Activated CD8-positive, alpha-beta memory T cell treated with anti-CD3 and anti-CD28 coated beads for 36 hours (primary cell): Measurements from ENCODE around the gene ABR. TPM values are rescaled to one million over a fixed set of nuclear protein-coding genes. Genes with fewer than 3 reads are reported as not detected.

Experiments used
- CTCF ChIA-PET: fragments of 350-600 bp; sonication (Branson Sonifier 250); formaldehyde crosslinking; loops from one replicate; lab custom pipeline; 2021; ENCODE audit warnings: antibody characterized with exemption; lab: Charles Lee
- POLR2A ChIA-PET: fragments of 350-600 bp; sonication (Branson Sonifier 250); formaldehyde crosslinking; loops from one replicate; lab custom pipeline; 2021; ENCODE audit warnings: antibody characterized with exemption; lab: Charles Lee
- total RNA-seq, 2 experiments: library from RNA; stranded (reverse); gene quantifications; one replicate each; pipeline ENCODE4 v1.2.3, GENCODE V29; 2021

Gene ABR
- total RNA-seq, 2 experiments from 2014 or later: 52.5 to 56.2 TPM

DNA sequence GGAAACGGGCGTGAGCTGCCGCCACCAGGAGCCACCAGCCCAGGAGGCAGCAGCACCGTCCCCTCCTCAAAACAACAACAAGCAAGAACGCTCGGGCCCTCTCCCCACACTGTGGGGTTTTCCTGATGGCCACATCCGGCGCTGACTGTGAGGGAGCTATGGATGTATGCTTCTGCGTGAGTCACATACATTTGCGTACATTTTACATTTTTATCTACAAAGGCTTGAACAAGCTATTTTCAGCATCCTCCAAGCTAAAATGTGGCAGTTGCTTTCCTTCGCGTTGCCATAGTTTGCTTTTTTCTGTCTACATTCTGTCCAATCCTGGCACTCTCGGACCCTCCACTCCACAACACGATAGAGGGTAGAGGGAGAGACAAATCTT, 2.0 kb upstream of the ABR start:
- ChIA-PET POLR2A (no interaction called here), CTCF (interaction anchor here (2.0 to 3.3 kb wide), 2 partner anchors 59 to 124 kb away, joined by 4 to 17 read pairs; no protein-coding TSS in a partner anchor)

DNA sequence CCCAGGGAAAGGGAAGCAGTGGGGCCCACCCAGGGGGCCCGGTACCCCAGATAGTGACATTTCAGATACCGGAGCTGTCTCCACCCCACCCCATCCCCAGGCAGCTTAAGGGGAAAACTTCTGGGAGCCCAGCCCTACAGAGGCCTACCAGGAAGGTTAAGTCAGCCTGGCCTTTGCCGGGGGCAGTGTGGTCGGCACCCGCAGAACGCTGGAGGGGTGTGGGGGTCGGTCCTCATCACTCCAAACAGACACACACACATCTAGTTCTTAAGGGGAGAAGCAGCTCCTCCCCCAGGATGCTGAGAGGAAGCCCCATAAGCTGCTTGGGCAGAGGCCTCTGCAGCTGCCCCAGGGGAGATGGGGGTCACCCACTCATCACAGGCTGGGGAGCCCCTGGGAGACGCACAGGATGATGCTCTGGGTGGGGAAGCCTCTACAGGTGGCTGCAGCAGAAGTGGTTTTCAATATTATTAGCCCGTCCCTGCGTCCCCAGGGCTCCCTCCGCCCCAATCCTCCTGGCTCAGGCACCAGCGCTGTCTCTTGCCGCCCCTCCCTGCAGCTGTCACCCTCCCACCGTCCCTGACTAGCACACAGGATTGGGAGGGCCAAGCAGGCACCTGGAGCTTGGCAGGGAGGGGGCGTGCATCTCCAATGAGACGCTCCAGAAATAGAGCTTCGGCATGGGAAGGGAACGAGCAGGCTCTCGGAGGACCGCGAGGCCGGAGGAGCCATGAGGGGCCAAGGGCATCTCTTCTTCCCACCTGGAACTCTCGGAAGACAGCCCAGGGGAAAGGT, 1.4 kb upstream of the ABR start:
- ChIA-PET CTCF (interaction anchor here (2.0 to 3.3 kb wide), 2 partner anchors 59 to 123 kb away, joined by 4 to 17 read pairs; no protein-coding TSS in a partner anchor), POLR2A (no interaction called here)

DNA sequence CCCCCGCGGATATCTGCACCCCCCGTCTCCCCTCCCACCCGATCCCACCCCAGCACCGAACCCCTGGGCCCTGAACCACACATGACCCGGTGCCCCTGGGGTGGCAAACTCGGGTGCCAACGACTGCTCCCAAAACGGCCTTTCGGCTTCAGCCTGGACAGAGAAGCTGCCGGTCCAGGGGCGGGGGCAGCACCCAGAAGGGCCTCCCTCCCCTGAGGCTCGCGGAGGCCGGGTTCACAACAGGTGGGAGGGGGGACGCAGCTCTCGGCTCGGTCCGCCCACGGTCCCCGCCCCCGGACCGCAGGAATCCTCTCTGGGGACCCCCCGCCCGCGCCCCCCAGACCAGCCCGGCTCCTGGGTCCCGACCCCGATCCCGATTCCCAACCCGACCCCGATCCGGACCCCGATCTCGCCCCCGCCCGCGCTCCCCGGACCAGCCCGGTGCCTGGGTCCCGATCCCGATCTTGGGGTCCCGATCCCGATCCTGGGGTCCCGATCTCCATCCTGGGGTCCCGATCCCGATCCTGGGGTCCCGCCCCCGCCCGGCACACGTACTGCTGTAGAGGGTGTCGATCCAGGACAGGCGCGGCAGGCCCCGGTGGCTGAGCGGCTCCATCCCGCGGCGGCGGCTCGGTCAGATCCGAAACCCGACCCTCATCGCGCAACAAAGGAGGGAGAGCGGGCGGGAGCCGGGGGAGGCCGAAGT, 516 bp downstream of the ABR start:
- ChIA-PET POLR2A (interaction anchor here (1.2 kb wide), 1 partner anchor 19 kb away, joined by 6 read pairs; no protein-coding TSS in a partner anchor), CTCF (interaction anchor here (0.6 to 1.7 kb wide), 3 partner anchors 8 to 116 kb away, joined by 3 to 6 read pairs (median 3); no protein-coding TSS in a partner anchor)

DNA sequence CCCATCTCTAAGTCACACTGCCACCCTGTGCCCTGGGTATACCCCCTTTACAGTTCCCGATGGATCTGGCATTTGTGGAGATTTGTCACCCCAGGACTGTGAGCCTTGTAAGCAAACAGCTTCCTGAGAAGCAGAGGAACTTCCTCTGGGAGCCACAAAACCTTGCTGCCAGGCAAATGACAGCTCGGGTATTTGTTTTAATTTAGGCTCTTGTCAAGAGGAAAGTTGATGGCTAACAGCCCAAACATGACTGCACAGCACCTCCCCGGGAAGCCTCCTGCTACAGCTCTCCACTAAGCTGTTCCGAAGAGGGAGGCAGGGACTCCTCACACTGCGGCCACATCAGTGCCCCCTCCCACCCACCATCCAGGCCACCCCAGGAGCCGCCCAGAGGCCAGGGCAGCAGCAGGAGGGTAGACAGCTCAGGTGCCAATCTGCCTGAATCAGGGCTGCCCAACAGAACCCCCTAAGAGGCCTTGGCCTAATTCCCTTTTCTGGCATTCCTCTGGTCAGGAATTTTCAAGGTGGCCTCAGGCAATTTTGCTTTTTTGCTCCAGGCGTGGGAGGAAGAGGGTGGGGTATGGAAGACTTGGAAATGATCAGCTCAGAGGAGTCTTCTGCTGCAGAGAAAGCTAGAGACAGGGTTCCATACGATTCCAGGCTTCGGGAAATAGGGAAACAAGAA, 2.6 kb downstream of the ABR start:
- ChIA-PET CTCF (interaction anchor here (0.6 to 1.7 kb wide), 2 partner anchors 10 to 178 kb away, joined by 3 to 6 read pairs; no protein-coding TSS in a partner anchor), POLR2A (no interaction called here)

DNA sequence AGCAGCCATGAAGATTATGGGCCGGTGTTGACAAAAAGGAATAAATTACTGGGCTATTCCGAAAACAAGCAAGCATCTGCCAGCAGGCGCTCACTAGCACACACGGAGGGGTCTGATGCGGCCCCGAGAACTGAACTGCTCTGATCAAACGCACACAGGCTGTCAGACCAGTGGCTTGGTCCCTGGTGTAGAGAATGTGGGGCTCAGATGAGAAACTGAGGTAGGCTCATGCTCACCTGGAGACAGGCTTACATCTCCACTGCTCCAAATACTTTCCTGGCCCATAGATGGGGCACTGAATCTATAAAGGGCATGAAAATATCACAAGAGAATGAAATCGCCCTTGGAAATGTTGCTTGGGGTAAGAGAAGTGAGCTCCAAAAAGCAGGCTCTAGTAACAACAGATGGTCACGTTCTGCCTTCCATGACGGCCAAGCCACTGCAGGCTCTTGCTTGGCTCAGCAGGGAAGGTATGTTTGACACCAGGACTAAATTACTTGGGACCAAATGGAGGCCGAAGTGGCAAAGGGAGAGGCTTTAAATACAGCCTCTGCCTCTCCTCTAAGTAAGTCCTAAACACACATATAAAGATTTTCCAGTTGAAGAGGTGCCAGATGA, 5.4 kb downstream of the ABR start:
- ChIA-PET POLR2A (no interaction called here), CTCF (interaction anchor here (1.7 kb wide), 1 partner anchor 13 kb away, joined by 5 read pairs; no protein-coding TSS in a partner anchor)

DNA sequence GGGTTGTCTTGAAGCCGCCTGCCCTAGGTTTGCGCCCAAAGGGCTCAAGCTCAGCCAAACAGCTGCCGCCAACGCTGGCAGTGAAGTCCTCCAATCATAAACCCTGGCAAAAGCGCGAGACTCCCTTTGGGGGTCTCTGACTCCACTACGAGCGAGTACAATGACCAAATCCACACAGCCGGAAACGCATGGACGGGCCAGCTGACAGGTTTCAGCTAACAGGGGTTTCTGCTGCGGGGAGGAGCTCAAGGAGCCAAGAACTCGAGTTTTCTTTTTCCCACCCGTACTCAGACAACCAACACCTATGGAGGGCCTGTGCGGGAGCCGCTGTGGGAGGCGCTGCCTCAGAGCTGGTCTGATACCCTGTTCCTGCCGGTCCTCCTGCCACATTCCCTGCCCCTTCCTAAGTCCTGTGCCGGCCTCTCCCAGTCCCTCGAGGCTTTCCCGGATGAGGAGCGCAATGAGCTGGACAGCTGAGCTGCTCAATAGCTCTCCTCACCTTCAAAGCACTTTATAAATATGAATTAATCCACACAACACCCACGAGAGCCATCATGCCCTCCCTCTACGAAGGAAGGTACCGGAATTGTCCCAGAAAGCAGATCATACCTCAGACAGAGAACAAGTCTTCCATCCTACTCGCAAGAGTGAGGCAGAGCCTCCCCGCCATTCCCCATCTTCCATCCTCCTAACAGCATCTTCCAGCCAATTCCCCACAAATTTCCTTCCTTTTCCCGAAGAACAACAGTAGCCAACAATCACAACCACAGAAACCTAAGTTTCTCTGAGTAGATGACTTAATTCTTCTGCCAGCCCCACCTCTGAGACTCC, 6.1 kb downstream of the ABR start:
- CTCF ChIA-PET: interaction anchor here (1.7 kb wide), 1 partner anchor 14 kb away, joined by 5 read pairs; no protein-coding TSS in a partner anchor
- POLR2A ChIA-PET: no interaction called here

DNA sequence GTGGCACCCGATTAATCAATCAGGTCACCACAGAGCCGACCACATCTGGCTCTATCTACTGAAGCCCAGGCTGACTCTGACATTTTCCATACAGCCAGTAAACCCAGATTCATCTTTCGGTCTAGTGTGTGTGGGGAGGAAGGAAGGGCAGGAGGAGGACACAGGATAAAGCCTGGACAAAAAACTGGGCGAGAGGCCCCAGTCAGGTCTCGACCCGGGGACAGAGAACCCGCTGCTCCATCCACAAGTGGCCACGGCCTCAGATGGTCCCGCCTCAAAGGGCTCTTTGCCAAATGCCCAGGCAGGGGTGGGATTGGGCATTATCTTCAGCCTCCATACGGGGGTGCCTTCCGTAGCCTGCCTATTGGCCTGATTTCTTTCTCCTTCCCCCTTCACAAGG, 7.8 kb downstream of the ABR start:
- CTCF ChIA-PET: no interaction called here
- POLR2A ChIA-PET: no interaction called here

DNA sequence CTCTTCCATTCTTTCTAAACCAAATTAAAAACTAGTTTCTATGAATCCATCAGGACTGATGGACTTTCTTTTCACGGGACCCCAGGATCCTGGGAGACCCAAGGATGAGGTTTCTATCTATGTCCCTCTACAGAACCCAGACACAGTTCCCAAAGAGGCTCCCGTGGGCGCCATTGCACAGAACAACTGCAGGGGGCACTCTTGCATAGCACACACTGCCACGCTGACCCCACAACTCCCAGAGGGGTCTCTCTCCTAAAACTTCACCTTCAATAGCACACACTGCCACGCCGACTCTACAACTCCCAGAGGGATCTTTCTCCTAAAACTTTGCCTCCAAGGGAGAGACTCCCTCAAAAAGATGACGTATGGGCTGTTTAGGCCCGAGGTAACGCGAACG, 9.0 kb downstream of the ABR start:
- ChIA-PET POLR2A (no interaction called here), CTCF (no interaction called here)

DNA sequence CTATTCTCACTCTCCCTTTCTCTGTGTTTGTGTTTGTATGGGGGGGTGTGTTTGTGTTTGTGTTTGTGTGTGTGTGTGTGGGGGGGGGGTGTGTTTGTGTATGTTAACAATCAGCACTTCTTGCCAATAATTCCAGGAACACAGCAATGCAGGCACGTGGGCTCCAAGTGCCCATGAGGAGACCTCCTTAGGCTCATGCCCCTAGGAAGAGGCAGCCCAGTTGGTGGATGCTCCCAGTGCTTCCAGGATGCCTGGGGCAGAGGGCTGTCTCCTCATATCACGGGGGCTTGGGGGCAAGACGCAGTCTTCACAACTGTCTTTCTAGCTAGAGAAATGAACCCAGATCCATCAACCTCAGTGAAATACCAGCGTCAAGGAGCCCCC, 9.9 kb downstream of the ABR start:
- CTCF ChIA-PET: no interaction called here
- POLR2A ChIA-PET: no interaction called here

DNA sequence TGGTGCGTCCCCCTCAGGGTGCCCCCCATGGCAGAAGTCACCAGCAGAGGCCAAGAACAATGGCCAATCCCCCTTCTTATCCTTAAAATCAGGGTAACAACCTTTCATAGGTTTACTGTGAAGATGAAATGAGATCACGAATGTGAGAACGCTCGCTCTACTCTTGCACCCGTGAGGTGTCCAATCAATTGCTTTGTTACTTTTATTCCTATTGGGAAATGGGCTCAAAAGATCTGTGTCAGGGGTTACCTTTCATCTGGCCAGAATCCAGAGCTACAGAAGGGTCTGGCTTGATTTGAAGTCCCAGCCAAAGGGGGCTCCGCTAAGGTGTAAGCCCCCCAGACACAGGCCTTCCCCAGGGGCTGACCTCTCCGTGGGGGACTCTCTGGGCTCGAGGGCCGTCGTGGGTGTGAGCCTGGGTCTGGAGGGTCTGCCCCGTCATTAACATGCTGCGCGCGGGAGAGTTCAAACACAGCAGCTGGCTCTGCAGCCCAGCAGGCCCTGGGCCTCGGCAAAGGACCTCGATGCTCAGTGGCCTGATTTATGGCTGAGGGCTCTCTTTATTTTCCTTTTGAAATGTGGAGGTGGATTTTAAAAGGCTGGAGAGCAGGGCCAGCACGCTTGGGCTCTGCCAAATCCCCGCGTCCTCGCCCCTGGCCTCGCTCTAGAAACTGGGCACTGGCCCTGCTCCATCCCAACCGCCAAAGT, 10.4 kb downstream of the ABR start:
- ChIA-PET POLR2A (no interaction called here), CTCF (no interaction called here)

DNA sequence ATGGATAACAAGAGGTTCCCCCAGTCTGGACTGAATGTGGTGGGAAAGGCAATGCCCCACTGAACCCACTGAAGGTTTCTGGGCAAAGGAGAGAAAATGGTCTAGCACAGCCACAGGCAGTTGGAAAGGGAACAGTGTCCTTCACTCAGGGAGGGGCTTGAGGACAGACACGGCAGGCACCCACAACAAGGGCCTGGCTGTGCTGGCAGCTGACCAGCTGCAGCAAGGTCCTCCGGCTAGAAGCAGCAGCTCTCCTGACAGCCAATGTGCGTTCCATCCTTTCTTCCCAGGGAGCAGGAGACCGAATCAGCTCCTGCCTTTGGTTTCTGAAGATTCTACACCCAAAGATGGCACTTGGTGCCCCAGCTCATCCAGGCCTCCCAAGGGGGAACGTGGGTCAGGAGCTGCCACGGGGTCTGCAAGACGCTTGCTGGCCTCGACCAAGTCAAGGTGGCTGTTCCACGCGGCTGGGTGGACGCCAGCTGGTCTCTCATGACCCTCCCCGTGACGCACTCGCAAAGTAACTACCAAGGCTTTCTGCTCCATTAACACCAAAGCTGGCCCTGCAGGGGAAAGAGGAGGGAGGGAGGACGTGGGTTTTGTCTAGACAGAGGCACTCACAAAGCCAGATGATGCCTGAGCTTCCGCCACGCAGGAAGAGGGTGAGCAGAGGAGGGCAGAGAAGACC, 11.1 kb downstream of the ABR start:
- POLR2A ChIA-PET: no interaction called here
- CTCF ChIA-PET: no interaction called here

DNA sequence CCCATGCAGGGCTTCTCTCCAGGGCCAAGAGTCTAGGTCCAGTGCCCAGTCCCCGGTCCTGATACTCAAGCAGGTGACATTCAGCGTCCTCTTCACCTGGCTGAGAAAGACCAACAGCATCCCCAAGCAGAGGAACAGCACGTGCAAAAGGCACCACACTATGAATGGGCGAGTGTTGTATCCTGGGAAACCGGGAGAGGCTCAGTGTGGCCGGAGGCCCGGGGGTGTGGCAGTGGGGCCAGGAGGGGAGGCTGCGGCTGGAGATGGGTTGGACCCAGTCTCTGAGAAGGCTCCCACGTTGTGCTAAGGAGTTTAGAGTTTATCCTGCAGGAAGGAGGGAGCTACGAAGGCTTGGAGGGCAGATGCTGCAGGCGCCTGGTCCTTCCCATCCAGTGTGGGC, 13.5 kb downstream of the ABR start:
- ChIA-PET POLR2A (no interaction called here), CTCF (no interaction called here)

DNA sequence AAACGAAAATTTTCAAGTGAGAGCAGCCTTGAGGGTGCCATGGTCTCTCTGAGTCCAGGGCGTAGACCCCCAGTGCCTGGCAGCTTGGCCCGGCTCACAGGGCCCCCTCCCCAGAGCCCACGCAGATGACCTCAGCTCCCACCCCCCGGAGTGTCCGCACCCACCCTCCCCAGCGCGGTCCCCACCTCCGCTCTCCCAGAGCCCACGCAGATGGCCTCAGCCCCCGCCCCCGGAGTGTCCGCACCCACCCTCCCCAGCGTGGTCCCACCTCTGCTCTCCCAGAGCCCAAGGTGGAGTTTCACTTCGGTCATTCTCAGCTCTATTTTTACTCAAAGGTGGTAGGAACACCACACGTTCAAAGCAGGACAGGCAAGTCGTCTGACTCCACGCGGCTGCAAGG, 13.9 kb downstream of the ABR start:
- CTCF ChIA-PET: no interaction called here

DNA sequence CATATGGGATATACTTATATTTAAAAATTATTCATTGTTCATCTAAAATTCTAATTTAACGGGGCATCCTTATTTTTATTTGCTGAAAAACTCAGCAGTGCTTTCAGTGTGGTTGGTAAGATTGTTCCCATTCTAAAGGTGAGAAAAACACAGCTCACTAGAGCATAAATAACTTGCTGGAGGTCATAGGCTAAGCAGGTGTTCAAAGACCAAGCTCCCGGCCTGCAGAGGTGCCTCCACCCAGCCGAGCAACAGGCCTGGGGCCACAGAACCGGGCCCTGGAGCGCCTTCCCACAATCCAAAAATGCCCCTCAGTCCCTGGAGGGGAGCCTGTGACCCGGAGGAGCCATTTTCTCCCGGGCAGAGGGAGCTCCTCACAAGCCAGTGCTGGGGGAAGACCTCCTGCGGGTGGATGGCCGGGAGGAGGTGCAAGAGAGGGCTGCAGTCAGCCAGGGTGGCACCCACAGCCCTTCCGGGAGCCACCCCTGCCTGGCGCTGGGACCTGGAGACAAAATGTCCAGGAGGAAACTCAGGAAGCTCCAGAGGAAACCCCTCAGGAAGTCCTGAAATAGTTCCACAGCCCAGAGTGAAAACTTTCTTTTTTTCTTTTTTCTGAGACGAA, 14.7 kb downstream of the ABR start:
- ChIA-PET CTCF (interaction anchor here (0.5 to 0.6 kb wide), 2 partner anchors 150 to 244 kb away, joined by 3 to 4 read pairs; no protein-coding TSS in a partner anchor), POLR2A (no interaction called here)

More for the DNA sequence above, 13.9 kb downstream of the ABR start:
- POLR2A ChIA-PET: no interaction called here

DNA sequence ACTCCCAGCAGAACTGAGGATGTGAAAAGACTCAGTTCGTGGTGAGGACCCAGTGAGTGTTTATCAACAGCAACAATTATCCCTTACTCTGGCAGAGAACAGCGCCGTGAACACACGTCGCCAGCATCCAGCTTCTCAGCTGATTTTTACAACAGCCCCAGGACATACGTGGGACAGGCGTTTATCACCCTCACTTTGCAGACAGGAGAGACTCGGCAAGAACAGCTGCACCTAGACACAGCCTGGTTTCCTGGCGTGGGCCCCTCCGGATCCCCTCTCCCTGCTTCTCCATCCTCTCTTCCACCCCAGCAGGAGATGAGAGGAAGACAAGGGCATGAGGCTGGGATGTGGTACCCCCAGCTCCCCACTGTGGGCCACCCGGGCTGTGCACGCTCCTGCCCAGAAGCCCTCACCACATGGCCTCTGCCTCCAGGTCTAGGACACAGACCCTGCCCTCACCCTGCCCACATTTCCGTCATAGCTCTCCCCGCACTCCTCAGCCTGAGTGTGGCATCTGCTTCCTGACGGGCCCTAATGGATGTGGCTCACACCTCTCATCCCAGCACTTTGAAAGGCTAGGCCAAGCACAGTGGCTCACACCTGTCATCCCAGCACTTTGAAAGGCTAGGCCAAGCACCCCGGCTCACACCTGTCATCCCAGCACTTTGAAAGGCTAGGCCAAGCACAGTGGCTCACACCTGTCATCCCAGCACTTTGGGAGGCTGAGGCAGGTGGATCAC, 17.5 kb downstream of the ABR start:
- ChIA-PET POLR2A (no interaction called here), CTCF (interaction anchor here (1.0 kb wide), 1 partner anchor 25 kb away, joined by 3 read pairs; no protein-coding TSS in a partner anchor)
